ENCODE data around the gene BMERB1.
"Not testable (repeated sequence)": the region's sequence is repeated elsewhere in the genome, so short reads cannot be mapped to it uniquely, and the experiment has no call there.

Gene BMERB1

GRCh38 chr16:15434425-15435215 lies at the start of gene BMERB1:
Gene BMERB1 (plus strand): TSS chr16:15434588. CDS start chr16:15434654, 66 bp downstream.
- DNase-seq (ENCODE audit: low read depth), result no peak
- in situ Hi-C loops (cut with HindIII; ENCODE audit: low sequenced_read_pairs), result no loop called here
- TF ChIP-seq, protein P1, sequence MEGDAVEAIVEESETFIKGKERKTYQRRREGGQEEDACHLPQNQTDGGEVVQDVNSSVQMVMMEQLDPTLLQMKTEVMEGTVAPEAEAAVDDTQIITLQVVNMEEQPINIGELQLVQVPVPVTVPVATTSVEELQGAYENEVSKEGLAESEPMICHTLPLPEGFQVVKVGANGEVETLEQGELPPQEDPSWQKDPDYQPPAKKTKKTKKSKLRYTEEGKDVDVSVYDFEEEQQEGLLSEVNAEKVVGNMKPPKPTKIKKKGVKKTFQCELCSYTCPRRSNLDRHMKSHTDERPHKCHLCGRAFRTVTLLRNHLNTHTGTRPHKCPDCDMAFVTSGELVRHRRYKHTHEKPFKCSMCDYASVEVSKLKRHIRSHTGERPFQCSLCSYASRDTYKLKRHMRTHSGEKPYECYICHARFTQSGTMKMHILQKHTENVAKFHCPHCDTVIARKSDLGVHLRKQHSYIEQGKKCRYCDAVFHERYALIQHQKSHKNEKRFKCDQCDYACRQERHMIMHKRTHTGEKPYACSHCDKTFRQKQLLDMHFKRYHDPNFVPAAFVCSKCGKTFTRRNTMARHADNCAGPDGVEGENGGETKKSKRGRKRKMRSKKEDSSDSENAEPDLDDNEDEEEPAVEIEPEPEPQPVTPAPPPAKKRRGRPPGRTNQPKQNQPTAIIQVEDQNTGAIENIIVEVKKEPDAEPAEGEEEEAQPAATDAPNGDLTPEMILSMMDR (IDR thresholded peaks at IDR 0.05; ENCODE audit: low read depth, low read length, missing control alignments), result no peak
- peak within 1 kb of the TSS; percentile 61 for H3K4me3 ChIP-seq (ENCODE audit: low read depth, low read length)

DNA sequence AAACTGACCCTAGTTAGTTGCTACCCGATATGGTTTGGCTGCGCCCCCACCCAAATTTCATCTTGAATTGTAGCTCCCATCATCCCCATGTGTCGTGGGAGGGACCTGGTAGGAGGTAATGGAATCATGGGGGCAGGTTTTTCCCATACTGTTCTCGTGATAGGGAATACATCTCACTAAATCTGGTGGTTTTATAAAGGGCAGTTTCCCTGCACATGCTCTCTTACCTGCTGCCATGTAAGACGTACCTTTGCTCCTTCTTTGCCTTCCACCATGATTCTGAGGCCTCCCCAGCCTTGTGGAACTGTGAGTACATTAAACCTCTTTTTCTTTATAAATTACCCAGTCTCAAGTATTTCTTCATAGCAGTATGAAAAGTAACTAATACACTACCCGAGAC lies 46.3 kb upstream of the BMERB1 start:
- H3K4me3 ChIP-seq (ENCODE audit: low read depth, low read length); in situ Hi-C loops (cut with HindIII; ENCODE audit: low sequenced_read_pairs); DNase-seq (ENCODE audit: low read depth): not testable (repeated sequence)

DNA sequence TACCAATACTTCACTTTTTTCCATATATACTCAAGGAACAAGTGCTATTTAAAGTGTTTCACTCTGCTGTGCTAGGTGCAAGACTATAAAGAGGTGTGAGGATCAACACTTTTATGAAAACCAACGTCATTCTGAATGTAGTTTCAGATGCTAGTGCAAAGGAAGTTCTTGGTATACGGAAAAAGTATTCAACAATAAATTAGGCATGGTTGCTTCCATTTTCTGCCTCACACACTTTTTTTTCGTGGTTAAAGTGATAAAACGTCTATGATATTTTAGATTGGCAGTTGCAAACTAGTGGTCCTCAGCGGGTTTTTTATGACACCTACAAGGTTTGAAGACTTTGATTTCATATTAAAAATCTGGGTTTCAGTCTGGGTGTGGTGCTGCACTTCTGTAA lies 44.5 kb upstream of the BMERB1 start:
- H3K4me3 ChIP-seq (ENCODE audit: low read depth, low read length); DNase-seq (ENCODE audit: low read depth); in situ Hi-C loops (cut with HindIII; ENCODE audit: low sequenced_read_pairs): not testable (repeated sequence)

DNA sequence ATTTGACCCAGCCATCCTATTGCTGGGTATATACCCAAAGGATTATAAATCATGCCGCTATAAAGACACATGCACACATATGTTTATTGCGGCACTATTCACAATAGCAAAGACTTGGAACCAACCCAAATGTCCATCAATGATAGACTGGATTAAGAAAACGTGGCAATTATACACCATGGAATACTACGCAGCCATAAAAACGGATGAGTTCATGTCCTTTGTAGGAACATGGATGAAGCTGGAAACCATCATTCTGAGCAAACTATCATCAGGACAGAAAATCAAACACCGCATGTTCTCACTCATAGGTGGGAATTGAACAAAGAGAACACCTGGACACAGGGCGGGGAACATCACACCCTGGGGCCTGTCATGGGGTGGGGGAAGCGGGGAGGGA lies 41.4 kb upstream of the BMERB1 start:
- H3K4me3 ChIP-seq (ENCODE audit: low read depth, low read length); in situ Hi-C loops (cut with HindIII; ENCODE audit: low sequenced_read_pairs); DNase-seq (ENCODE audit: low read depth): not testable (repeated sequence)

DNA sequence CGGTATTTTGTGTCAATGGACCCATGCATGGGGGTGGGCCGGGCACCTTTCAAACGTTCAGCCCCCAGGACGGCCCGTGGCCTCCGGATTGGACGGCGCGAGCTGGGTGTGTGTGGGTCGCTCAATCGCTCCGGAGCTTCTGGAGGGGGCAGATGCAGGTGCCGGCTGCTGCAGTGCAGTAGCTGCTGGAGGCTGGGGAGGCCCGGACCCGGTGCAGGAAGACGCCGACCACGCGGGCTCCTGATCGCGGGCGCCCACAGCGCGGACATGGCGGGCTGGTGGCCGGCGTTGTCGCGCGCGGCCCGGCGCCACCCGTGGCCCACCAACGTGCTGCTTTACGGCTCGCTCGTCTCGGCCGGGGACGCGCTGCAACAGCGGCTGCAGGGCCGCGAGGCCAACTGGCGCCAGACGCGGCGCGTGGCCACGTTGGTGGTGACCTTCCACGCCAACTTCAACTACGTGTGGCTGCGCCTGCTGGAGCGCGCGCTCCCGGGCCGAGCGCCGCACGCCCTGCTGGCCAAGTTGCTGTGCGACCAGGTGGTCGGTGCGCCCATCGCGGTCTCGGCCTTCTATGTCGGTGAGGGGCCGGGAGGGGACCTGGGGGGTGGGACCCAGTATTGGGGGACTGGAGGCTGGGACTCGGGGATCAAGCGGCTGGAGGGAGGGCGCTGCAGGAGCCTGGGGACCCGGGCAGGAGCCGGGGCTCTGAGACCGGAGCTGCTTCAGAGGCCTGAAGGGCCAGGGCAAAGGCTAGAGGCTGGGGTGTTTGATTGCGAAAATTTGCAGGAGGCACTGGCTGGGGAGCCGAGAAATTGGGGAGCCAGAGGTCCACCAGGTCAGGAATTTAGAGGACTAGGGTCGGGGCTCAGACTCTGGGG lies 38.5 kb upstream of the BMERB1 start, which contains the start of gene MPV17L:
Gene MPV17L (plus strand): TSS at position 124 of the 878 bp plus-strand sequence. CDS start 144 bp downstream, at position 268.
- peak within 1 kb of the TSS; percentile 38 for H3K4me3 ChIP-seq (ENCODE audit: low read depth, low read length)
- not testable (repeated sequence) for DNase-seq (ENCODE audit: low read depth)

GRCh38 chr16:15396509-15396829 lies 37.9 kb upstream of the BMERB1 start:
- DNase-seq (ENCODE audit: low read depth); in situ Hi-C loops (cut with HindIII; ENCODE audit: low sequenced_read_pairs); H3K4me3 ChIP-seq (ENCODE audit: low read depth, low read length): not testable (repeated sequence)

More for the DNA sequence above, 38.5 kb upstream of the BMERB1 start, which contains the start of gene MPV17L:
- in situ Hi-C loops (cut with HindIII; ENCODE audit: low sequenced_read_pairs), result not testable (repeated sequence)

DNA sequence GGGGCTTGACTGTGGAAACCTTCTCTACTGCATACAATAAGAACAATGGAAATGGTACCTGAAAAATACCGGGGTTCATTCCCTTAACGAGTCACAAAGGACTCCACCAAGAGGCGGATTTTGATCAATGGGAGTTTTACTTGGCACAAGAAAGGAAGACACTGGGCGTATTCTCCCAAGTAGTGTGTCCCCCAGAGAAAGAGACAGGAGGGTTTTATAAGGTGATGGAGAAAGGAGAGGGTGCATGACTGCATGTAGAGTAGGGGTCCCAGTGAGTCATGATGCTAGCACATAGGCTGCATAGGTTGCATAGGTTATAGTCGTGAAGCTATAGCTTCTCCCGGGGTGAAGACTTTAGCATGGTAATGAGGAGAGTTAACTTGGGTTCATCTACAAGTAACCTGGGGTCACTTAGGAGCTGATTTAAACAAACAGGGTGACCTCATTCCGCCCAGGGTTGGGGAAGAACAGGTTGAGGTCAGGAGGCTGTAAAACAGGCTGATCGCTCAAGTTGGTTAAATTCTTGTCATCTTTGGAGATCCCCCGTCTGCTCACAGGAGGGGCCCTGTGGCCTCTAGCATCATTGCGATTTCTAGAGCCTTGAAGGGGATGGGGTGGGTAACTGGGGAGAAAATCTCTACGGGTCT lies 37.3 kb upstream of the BMERB1 start:
- TF ChIP-seq, protein P1 (IDR thresholded peaks at IDR 0.05; ENCODE audit: low read depth, low read length, missing control alignments), result no peak
- no peak for DNase-seq (ENCODE audit: low read depth)
- in situ Hi-C loops (cut with HindIII; ENCODE audit: low sequenced_read_pairs), result no loop called here
- H3K4me3 ChIP-seq (ENCODE audit: low read depth, low read length), result no peak overlapping the region

DNA sequence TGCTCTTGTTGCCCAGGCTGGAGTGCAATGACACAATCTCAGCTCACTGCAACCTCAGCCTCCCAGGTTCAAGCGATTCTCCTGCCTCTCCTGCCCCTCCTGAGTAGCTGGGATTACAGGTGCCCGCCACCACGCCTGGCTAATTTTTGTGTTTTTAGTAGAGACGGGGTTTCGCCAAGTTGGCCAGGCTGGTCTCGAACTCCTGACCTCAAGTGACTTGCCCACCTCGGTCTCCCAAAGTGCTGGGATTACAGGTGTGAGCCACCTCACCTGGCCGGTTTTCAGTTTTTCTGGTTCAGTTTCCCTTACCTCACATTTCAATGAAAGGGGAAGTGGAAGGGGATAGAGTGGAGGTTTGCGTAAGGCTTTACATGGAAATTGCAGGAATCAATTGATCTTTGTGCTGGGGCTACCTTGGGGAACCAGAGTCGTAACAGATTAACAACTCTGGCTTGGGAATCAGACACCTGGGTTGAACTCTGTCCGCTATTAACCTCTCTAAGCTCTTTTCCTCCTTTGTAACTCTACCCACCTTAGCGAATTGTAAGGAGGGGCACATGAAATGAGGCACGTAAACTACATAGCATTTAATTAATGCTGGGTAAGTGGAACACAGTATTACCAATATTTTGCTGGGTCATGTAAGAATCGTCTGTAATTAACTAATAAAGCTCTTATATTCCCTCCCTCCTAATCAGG lies 35.6 kb upstream of the BMERB1 start:
- in situ Hi-C loops (cut with HindIII; ENCODE audit: low sequenced_read_pairs), result no loop called here
- TF ChIP-seq, protein P1 (IDR thresholded peaks at IDR 0.05; ENCODE audit: low read depth, low read length, missing control alignments), result no peak
- H3K4me3 ChIP-seq (ENCODE audit: low read depth, low read length), result no peak overlapping the region
- DNase-seq (ENCODE audit: low read depth), result no peak
